ENCODE results near the gene LSP1. TPM values are rescaled to one million over a fixed set of nuclear protein-coding genes. Genes with fewer than 3 reads are reported as not detected.

Gene LSP1
- total and polyA plus RNA-seq, 2 of the 13 experiments (the other 11 are each of a cell fraction or from before 2014, with no cell fraction given) = 0.59 to 1.00 TPM

DNA sequence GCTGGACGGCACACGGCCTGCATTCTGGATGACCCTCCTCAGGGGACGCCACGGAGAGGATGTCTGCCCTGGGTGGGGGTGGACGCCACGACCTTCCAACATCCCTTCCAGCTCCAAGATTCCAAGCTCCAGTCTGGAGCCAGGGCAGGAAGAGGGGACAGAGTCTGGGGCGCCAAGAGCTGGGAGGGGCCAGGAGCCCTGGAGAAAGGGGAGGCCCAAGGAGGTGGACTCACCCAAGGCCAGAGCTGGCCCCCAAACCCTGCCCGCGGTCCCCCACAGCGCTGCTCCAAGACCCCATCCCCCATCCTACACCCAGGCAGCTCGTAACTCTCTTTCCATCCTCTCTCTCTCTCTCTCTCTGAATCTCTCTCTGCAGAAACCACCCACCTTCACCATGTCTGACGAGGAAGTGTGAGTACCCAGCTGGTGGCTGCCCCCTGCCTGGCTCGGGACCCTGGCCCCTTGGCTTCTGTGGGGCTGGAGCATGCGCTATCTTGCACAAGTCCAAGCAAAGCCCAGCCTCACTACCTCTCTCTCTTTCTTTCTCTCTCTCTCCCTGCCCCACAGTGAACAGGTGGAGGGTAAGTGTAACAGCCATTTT, 69.7 kb downstream of the LSP1 start (continued):
- no peak for TF ChIP-seq IRX3 (CRISPR knock-in tag; IDR thresholded peaks at IDR 0.05; ENCODE audit: borderline replicate concordance, low read depth)
- TF ChIP-seq, protein P1, sequence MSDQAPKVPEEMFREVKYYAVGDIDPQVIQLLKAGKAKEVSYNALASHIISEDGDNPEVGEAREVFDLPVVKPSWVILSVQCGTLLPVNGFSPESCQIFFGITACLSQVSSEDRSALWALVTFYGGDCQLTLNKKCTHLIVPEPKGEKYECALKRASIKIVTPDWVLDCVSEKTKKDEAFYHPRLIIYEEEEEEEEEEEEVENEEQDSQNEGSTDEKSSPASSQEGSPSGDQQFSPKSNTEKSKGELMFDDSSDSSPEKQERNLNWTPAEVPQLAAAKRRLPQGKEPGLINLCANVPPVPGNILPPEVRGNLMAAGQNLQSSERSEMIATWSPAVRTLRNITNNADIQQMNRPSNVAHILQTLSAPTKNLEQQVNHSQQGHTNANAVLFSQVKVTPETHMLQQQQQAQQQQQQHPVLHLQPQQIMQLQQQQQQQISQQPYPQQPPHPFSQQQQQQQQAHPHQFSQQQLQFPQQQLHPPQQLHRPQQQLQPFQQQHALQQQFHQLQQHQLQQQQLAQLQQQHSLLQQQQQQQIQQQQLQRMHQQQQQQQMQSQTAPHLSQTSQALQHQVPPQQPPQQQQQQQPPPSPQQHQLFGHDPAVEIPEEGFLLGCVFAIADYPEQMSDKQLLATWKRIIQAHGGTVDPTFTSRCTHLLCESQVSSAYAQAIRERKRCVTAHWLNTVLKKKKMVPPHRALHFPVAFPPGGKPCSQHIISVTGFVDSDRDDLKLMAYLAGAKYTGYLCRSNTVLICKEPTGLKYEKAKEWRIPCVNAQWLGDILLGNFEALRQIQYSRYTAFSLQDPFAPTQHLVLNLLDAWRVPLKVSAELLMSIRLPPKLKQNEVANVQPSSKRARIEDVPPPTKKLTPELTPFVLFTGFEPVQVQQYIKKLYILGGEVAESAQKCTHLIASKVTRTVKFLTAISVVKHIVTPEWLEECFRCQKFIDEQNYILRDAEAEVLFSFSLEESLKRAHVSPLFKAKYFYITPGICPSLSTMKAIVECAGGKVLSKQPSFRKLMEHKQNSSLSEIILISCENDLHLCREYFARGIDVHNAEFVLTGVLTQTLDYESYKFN (CRISPR knock-in tag; conservative IDR thresholded peaks at IDR 0.05) = no peak
- no peak for TF ChIP-seq NR2F6 (IDR thresholded peaks at IDR 0.05)
- no peak for TF ChIP-seq NR2F6 (CRISPR knock-in tag; IDR thresholded peaks at IDR 0.05)
- no peak for TF ChIP-seq ZNF841 (CRISPR knock-in tag; IDR thresholded peaks at IDR 0.05; ENCODE audit: borderline replicate concordance)
- TF ChIP-seq, protein P2, sequence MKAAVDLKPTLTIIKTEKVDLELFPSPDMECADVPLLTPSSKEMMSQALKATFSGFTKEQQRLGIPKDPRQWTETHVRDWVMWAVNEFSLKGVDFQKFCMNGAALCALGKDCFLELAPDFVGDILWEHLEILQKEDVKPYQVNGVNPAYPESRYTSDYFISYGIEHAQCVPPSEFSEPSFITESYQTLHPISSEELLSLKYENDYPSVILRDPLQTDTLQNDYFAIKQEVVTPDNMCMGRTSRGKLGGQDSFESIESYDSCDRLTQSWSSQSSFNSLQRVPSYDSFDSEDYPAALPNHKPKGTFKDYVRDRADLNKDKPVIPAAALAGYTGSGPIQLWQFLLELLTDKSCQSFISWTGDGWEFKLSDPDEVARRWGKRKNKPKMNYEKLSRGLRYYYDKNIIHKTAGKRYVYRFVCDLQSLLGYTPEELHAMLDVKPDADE (CRISPR knock-in tag; IDR thresholded peaks at IDR 0.05) = no peak

DNA sequence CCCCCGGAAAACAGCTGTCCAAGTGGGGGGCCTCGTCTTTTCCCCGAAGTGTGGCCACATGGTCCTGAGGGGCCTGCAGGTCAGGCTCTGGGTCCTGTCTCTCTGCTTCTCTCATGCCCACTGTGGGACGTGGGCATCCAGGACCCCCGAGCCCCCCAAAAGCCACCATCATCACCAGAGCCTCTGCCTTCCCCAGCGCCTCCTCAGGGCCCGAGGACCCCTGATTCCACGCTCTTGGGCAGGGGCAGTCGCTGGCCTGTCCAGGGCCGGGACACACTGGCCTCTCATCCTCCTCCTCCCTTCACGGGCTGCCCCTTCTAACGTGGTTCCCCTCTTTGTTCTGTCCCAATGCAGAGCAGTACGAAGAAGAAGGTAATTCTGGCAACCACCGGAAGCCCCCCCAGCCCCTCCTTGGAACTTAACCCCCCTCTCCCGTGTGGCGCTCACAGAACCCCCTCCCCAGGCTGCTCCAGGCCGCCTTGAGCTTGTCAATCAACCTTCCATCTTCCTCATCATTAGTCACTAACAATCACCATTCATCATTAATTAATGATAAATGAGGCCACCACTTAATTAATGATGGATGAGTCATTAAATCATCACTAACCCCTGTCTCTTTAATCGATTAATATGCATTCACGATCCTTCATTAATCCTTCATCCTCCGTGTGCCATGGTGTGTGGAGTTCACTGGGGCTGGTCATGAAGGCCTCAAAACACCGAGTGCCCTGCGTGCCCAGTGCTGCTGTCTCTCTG, 70.5 kb downstream of the LSP1 start:
- no peaks in the 10 kb centered on the region for H3K9me3 ChIP-seq (ENCODE audit: low read length)
- 10% methylated on average over 18 of the region's 22 CpGs for WGBS (ENCODE audit: low lambda C conversion rate)
- ChIA-PET POLR2A (no interaction called here), CTCF (ENCODE audit: low intra/inter-chr PET ratio, low total read pairs) (no interaction called here)
- H3K27ac ChIP-seq (ENCODE audit: extremely low read length, insufficient read depth, low read length) = no peak overlapping the region
- H3K4me3 ChIP-seq (replicated peaks in 1 of 3; ENCODE audit: insufficient read depth in 1 of 3, low read depth in 2 of 3, low read length in 3 of 3) = no peak overlapping the region
- peaks cover 31 to 88% of the 10 kb centered on the region in 2 experiments for H3K27me3 ChIP-seq (ENCODE audit: control insufficient read depth in 1 of 2, insufficient read depth in 2 of 2, low read length in 2 of 2)
- no peak overlapping the region for H3K9ac ChIP-seq (ENCODE audit: insufficient read depth, low read depth, low read length)
- no peaks in the 10 kb centered on the region for H3K79me2 ChIP-seq (ENCODE audit: insufficient read depth, low read length)
- no peak for ATAC-seq
- FAIRE-seq = no peak
- no peaks in the 10 kb centered on the region for H3K4me1 ChIP-seq (ENCODE audit: insufficient read depth, low read length)
- DNase-seq (ENCODE audit: low spot score) = no peak
- no peak overlapping the region for H3K4me2 ChIP-seq (ENCODE audit: low read depth, low read length)
- H2AFZ ChIP-seq (ENCODE audit: low read length) = no peak overlapping the region
- intact Hi-C loops (cut with micrococcal nuclease; ENCODE audit: unreplicated experiment) (no loop called here), in situ Hi-C loops (cut with HindIII; ENCODE audit: extremely low pct_ligation_motif_present, low pct_unique_long_range_greater_than_20kb) (no loop called here)
- BruUV-seq (replicated peaks) = no TSS peak
- no peaks in the 10 kb centered on the region for H3K36me3 ChIP-seq (replicated peaks in 1 of 2; ENCODE audit: control insufficient read depth in 1 of 2, insufficient read depth in 2 of 2, low read length in 2 of 2)
- no peaks in the 10 kb centered on the region for H4K20me1 ChIP-seq (ENCODE audit: insufficient read depth, low read length)
- TF ChIP-seq ZNF432 (CRISPR knock-in tag; IDR thresholded peaks at IDR 0.05; ENCODE audit: borderline replicate concordance) (no peak), ATF1 (CRISPR knock-in tag; IDR thresholded peaks at IDR 0.05) (no peak)
- TF ChIP-seq, protein P3, sequence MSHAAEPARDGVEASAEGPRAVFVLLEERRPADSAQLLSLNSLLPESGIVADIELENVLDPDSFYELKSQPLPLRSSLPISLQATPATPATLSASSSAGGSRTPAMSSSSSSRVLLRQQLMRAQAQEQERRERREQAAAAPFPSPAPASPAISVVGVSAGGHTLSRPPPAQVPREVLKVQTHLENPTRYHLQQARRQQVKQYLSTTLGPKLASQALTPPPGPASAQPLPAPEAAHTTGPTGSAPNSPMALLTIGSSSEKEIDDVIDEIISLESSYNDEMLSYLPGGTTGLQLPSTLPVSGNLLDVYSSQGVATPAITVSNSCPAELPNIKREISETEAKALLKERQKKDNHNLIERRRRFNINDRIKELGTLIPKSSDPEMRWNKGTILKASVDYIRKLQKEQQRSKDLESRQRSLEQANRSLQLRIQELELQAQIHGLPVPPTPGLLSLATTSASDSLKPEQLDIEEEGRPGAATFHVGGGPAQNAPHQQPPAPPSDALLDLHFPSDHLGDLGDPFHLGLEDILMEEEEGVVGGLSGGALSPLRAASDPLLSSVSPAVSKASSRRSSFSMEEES (CRISPR knock-in tag; IDR thresholded peaks at IDR 0.05) = no peak
- TF ChIP-seq, protein P4, sequence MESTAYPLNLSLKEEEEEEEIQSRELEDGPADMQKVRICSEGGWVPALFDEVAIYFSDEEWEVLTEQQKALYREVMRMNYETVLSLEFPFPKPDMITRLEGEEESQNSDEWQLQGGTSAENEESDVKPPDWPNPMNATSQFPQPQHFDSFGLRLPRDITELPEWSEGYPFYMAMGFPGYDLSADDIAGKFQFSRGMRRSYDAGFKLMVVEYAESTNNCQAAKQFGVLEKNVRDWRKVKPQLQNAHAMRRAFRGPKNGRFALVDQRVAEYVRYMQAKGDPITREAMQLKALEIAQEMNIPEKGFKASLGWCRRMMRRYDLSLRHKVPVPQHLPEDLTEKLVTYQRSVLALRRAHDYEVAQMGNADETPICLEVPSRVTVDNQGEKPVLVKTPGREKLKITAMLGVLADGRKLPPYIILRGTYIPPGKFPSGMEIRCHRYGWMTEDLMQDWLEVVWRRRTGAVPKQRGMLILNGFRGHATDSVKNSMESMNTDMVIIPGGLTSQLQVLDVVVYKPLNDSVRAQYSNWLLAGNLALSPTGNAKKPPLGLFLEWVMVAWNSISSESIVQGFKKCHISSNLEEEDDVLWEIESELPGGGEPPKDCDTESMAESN (CRISPR knock-in tag; conservative IDR thresholded peaks at IDR 0.05) = no peak

Measured in HepG2 (cell line).